Amygdala (tissue), 56 donors: ENCODE results near the gene GAA.
"Not testable (repeated sequence)": the region's sequence is repeated elsewhere in the genome, so short reads cannot be mapped to it uniquely, and the experiment has no call there.

Experiments used
- DNase-seq, 56 donors: peaks; one replicate each; lab custom pipeline; 2025; lab: John Stamatoyannopoulos, UW

GAA gene

GRCh38 chr17:80082403-80083135 is 18.8 kb upstream of the GAA start:
- DNase-seq = peak in 27 of 56 donors; percentile 7 to 78 (median 31)

DNA sequence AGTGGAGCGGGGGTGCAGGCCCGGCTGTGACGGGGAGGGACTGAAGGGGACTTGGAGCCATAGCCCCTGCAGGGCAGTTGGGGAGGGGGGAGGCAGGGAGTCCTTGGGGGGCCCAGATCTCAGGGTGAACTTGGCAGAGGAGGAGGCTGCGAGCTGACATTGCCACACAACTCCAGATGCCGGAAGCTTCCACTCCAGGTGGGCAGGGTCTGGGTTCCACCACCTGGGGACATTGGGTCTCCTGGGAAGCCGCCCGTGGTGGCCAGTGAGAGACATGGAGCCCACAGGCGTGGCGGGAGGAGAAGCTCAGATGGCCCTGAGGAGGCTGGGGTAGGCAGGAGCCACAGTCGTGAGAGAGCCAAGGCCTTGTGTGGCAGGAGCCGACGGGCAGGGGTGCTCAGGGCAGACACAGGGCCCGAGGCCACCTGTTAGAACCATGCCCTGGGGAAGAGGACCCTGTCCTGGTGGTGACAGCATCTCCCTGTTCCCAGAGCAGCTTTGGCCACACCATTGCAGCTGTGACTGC is 18.2 kb upstream of the GAA start:
- DNase-seq = no peak

- no peak for DNase-seq
Measured at GRCh38 chr17:80084773-80085172, 16.6 kb upstream of the GAA start.

- no peak for DNase-seq
Measured at GRCh38 chr17:80086081-80086480, 15.3 kb upstream of the GAA start.

GRCh38 chr17:80086616-80087015 is 14.8 kb upstream of the GAA start:
- DNase-seq = no peak

DNA sequence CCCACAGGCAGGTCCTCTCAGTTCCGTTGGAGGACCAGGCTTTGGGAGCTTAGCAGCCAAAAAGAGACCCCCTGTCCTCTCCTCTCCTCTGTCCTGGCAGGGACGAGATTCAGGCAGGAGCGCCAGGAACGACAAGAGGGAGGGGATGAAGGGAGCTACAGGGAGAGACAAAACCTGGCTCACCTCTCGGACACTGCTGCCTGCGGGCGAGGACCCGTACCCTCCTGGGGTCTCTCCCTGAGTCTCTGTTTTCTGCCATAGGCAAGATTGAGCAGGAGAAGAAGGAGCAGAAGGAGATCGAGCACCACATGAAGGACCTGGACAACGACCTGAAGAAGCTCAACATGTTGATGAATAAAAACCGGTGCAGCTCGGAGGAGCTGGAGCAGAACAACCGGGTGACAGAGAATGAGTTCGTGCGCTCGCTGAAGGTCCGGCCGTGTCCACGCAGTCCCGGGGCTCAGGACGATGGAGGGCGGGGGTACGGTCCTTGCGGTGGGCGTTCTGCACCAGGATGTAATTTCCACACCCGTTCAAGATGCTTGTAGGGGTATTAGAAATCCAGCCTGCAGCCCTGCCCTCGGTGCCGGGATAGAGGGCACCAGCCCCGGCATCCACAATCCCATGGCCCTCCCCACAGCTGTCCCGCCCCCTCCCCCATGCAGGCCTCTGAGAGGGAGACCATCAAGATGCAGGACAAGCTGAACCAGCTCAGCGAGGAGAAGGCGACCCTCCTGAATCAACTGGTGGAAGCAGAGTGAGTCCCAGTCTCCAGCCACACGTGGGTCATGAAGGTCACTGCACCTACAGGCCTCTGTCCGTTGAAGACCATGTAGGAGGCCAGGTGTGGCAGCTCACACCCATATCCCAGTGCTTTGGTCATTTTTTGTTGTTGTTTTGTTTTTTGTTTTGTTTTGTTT is 13.8 kb upstream of the GAA start:
- no peak for DNase-seq

DNA sequence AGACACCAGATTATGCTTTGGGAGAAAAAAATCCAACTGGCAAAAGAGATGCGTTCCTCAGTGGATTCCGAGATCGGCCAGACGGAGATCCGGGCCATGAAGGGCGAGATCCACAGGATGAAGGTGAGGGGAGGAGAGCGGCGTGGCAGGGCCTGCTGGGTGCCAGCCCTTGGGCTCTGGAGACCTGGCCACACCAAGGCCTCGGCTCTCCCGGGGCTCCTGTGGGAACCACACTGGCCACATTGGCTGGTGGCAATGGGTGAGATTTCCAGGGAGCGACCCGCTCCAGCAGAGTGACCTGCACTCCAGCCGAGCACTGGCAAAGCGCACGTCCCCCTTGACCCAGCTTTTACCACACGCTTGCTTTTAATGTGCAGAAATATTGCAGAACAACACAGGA is 11.6 kb upstream of the GAA start:
- no peak for DNase-seq

GRCh38 chr17:80090164-80090563 is 11.2 kb upstream of the GAA start:
- not testable (repeated sequence) for DNase-seq

GRCh38 chr17:80091376-80091775 is 10.0 kb upstream of the GAA start:
- DNase-seq = no peak

GRCh38 chr17:80092959-80093358 is 8.4 kb upstream of the GAA start:
- DNase-seq = peak in 3 of 56 donors; percentile 32 to 44 (median 34)

- DNase-seq = no peak
Measured at GRCh38 chr17:80095038-80095843, 6.1 kb upstream of the GAA start.

GRCh38 chr17:80095844-80096475 is 5.4 kb upstream of the GAA start:
- no peak for DNase-seq

DNA sequence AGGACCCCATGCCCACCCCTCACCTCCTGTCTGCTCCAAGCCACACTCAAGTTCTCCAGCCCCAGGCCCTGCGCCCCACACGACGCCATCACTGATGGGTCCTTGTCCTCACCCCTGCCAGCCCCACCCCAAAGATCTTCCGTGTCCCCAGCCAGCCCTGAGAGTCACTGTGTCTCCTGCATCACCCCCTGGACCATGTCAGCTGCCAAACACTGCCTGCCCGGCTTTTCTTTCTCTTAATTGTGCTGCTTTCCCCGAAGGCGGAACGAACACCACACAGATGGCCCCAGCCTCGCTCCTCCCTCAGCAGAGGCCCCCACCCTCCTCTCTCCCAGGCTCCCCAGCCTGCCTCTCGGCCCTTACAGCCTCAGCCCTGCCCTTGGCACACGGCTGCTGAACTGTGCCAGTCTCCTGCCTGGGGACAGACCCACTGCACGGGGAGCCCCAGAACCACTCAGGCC is 4.8 kb upstream of the GAA start:
- peak in 1 of 56 donors; percentile 18 for DNase-seq

GRCh38 chr17:80097127-80097621 is 4.2 kb upstream of the GAA start:
- no peak for DNase-seq

- DNase-seq = no peak
Measured at GRCh38 chr17:80097844-80098691, 3.3 kb upstream of the GAA start.

GRCh38 chr17:80099291-80100034 is 1.9 kb upstream of the GAA start:
- DNase-seq = no peak

DNA sequence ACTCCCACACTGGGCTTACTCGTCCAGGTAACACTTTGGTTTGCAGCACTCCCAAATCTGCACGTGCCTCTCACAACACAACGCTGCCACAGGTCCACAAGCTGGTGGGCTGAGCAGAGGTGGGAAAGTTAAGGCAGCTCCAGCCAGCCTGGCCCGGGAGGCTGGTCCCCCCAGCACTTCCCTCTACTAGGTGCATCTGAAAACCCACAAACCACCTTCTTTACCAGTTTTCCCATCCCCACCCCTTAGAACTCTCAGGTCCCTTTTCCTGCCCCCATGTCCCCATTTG is 1.4 kb upstream of the GAA start:
- no peak for DNase-seq

DNA sequence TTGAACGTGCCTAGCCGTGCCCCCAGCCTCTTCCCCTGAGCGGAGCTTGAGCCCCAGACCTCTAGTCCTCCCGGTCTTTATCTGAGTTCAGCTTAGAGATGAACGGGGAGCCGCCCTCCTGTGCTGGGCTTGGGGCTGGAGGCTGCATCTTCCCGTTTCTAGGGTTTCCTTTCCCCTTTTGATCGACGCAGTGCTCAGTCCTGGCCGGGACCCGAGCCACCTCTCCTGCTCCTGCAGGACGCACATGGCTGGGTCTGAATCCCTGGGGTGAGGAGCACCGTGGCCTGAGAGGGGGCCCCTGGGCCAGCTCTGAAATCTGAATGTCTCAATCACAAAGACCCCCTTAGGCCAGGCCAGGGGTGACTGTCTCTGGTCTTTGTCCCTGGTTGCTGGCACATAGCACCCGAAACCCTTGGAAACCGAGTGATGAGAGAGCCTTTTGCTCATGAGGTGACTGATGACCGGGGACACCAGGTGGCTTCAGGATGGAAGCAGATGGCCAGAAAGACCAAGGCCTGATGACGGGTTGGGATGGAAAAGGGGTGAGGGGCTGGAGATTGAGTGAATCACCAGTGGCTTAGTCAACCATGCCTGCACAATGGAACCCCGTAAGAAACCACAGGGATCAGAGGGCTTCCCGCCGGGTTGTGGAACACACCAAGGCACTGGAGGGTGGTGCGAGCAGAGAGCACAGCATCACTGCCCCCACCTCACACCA is 724 bp downstream of the GAA start:
- DNase-seq = peak in 11 of 56 donors; percentile 12 to 52 (median 32)
